Dedifferentiated amniotic fluid mesenchymal stem cell (primary cell): ENCODE results near the gene YARS1.

Experiments
- DNase-seq: peaks from one replicate; pipeline ENCODE4 v3.0.0-alpha.2; 2016; ENCODE audit errors: extremely low spot score

YARS1 gene

DNA sequence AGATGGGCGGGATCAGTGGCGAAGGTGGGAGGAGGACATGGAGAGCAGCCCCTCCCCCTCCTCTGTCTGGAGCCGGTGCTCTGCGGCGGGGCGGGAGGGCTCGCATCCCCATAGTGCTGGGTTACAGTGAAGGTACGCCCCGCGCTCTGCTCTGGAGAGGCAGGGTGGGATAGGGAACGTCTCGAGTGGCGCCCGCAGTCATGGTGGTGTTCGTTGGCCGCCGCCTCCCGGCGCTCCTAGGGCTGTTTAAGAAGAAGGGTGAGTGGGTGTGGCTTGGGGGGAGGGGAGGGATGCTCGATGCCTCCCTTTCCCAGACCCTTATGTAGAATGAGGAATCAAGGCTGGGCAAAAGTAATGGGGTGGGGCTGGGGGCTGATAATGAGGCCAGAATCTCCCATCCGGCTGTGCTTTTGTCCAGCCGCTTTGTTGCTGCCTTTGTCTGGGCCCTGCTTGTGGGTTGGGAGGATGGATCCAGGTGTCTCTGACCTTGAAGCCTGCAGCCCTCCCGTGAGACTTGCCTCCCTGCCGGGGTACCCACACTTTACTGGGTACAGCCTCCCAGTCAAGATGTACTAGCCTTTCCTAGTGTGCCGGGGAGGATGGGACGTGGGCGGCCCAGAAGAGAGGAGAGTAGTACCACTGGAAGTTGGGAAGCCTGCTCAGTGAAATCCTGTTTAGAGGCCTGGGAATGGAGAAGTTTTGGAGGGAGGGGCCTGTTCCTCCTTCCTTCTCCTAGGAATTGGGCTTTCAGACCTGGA lies 51.4 kb downstream of the YARS1 start:
- DNase-seq: no peak

DNA sequence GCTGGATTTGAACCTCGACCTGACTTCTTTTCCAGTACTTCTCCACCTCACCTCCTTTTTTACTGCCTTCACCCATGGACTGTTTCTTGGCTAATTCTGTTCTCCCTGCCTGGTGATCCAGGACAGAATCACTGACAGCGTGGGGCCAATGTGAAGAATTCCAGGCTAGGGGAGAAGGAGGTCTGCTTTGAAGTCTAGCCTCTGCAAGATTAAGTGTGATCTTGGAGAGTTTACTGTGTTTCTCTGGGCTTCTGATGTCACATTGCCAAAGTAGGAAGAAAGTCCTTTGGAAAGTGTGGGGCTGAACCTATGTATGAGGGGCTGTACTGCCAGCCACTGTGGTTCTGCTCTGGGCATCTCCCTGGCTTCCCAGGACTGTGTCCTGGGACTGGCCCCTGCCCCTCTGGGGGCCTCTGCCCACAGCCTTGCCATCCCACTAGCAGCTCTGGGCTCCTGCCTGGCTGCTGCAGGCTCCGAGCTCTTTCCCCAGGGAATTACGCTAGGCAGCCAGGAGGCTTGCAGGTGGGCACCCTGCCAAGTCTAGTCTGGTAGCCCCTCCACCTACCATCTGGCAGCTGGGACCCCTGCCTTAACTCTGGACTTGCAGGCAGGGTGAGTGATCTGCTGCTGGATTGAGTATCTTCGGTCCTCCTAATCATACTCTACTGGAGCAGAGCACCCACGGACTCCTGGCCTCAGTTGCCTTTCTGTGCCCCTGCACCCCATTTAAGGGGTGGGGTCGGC lies 52.2 kb downstream of the YARS1 start:
- DNase-seq: no peak

DNA sequence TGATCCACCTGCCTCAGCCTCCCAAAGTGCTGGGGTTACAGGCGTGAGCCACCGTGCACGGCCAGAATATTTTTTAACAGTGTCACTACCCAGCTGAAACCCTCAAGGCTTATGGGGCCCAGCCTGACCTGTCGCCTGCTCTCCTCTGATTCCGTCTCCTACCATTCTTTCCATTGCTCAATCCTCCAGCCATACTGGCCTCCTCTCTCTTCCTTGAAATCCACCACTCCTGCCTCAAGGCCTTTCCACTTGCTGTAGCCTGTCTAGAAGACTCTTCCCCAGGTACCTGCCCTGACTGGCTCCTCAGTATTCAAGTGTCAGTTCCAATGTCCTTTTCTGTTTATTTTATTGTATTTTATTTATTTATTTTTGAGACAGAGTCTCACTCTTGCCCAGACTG lies 53.9 kb downstream of the YARS1 start:
- no peak for DNase-seq

DNA sequence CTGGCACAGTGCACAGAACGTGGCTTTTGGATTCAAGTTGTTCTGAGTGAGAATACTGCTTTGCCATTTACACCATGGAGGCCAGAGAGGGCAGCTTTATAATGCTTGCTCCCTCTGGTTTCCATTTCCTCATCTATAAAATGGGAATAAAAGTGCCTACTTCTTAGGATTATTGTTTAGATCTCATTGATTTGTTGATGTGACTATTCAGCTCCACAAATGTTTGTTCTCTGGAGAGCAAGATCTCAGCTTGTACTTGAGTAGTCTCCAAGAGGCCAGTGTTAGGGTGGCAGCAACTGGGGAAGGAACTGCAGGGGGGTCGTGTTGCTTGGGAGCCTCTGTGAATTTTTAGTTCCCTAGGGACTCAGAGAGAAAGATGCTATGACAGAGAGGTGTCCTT lies 55.2 kb downstream of the YARS1 start:
- DNase-seq: no peak

DNA sequence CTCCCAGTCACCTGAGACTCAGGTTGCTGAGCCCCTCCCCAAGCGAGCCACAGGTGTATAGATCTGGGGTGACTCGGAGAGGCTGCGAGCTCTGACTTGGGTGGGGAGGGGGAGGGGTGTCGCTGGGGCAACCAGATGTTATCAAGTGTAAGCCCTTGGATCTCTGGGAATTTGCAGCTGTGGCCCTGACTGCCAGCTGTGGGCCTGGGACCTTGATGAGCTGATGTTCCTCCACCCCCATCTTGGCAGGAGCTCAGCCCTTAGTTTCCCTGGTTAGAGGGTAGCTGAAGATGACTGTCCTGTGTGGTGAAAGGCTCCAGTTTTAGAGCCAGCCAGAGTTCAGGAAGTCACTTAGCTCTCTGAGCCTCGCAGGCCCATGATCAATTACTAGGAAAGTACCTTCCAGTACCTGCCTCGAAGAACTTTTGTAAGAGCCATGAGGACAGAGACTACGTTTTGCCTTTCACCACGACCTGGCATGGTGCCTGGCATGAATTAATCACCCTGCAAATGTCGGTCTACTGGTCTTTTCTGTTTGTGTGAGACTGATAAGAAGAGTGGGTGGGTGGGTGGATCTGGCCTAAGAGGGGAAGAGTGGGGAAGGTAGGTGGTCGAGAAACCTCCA lies 55.8 kb downstream of the YARS1 start:
- peak; percentile 37 for DNase-seq

DNA sequence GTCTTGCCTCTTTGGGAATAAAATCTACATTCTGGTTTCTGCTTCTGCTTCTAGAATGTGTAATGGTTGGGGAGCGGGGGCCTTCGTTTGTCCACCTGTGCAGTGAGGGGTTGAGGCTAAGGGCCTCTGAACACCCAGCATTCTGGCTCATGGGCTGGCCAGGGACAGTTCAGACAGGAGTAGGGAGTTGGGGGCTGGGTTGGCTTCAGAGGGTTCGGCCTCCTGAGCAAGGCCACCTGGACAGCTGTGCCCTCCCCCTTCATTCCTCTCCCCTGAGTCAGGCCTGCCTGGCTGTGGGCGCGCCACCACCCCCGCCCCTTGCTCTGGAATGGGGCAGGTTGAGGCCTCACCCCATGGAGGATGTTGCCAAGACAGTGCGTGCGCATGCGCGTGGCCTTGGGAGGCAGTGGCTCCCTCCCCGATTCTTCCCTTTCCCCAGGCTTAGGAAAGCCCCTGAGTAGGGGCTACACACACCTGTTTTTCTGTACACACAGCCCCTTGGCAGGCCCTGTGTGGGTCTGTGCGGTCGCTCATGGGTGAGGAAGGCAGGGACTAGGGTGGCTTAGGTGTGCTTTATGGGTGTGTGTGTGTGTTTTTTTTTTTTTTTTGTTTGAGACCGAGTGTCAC lies 57.0 kb downstream of the YARS1 start:
- no peak for DNase-seq

DNA sequence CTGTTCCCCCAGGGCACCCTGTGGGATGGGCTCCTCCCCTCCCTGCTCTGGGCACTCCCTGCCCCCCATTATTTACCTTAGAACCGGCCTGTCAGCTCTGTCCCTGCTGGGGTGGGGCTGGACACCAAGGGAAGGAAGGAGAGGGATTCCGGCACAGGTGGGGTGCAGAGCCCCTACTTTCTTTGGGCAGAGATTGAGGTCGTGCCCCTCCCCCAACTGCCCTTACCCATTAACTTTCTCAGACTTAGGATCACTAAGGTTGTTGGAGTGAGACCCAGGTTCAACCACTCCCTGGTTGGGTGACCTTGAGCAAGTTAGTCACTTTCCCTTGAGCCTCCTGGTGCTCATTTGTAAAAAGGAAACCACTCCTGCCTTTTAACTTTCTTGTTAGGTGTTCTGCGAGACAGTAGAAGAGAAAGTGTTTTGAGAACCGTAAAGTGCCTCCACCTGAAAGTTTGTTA lies 57.6 kb downstream of the YARS1 start:
- no peak for DNase-seq

DNA sequence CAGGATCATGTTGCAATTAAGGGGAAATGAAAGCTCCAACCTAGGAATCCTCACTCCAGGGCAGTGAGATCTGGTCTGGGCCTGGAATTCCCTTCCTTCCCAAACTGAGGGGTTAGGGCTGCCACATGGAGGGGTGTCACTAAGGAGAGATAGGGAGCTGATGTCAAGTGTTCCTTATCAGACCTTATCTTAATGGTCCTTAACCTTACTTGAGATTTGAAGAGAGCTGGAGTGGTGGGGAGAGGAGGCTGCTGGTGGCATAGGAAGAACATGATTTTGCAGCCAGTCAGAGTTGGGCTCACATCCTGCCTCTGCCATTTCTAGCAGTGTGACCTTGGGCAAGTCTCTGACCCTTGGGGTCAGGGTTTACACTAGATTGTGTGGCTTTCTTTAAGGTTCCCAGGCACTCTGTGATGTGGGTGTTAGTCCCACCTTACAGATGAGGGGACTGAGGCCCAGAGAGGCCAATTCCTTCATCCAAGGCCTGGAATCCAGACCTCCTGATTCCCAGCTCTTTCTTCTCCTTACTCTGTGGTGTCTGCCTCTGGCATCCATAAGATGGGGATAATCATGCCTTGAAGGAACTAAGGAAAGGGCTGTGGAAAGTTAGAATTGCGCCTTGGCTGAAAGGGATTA lies 58.2 kb downstream of the YARS1 start:
- no peak for DNase-seq

DNA sequence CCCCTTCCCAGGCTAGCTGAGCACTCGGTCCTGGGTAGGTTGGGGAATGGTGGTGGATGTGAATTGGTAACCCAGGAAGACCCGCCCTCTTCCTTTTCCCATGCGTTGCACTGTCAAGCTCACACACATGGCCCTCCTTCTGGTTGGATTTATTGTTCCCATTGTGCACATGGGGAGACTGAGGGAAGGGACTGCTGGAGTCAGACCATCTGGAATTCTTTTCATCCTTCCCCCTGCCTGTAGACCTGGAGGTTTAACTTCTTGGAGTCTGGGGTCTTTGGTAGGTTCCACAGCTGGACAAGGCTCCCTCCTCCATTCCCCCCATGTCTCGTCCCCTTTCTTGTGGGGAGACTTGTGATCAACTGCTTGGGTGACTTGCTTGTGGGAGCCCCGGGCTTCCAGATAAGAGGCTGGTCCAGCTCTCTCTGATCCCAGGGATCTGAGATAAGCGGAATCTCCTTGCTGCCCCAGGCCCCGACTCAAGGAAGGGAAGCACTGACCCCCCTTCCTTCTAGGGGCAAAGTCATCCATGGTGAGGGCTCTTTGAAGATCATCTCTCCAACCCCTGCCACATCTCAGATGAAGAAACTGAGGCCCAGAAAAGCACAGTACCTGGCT lies 58.9 kb downstream of the YARS1 start:
- DNase-seq: no peak

DNA sequence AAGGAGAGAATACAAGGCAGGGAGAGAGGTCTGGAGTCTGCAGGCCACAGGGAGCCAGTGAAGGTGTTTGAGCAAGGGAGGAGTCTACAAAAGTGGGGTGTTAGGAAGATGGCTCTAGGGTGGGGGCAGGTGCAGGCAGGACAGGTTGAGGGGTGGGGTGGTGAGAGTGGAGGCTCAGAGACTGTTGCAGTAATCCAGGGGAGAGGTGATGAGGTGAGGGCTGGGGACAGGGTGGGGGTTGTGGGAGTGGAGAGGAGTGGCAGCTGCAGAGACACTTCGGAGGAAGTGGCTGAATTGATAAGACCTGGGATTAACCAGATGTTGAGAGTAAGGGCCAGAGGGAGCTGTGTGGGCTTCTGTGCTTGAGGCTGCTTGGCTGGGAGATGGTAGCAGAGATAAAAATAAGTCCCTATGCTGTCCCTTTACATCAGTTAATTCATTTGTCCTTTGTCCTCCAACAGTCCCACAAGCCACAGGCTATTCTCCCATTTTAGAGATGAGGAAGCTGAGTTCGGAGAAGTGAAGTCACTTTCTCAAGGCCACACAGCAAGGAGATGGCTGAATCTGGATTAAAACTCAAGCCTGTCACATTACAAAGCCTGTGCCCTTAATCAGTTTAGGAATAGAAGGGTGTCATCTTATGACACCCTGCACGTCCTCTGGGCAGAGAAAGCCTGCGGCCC lies 59.8 kb downstream of the YARS1 start:
- no peak for DNase-seq

DNA sequence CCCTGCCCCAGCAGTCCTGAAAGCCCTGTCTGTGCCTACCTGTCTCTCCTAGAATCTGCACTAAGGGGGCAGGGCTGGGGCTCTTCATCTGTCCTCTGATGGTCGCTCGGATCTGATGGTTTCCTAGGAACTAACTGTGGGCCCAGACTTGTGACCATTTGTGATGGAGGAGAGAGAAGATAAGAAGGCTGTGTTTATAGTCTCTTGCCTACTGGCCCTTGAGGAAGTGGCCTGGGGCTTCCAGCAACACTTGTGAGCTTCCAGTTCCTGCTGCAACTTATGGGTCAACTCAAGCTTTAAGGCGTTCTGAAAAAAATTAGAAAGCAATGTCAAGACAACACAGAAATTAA lies 61.4 kb downstream of the YARS1 start:
- no peak for DNase-seq

DNA sequence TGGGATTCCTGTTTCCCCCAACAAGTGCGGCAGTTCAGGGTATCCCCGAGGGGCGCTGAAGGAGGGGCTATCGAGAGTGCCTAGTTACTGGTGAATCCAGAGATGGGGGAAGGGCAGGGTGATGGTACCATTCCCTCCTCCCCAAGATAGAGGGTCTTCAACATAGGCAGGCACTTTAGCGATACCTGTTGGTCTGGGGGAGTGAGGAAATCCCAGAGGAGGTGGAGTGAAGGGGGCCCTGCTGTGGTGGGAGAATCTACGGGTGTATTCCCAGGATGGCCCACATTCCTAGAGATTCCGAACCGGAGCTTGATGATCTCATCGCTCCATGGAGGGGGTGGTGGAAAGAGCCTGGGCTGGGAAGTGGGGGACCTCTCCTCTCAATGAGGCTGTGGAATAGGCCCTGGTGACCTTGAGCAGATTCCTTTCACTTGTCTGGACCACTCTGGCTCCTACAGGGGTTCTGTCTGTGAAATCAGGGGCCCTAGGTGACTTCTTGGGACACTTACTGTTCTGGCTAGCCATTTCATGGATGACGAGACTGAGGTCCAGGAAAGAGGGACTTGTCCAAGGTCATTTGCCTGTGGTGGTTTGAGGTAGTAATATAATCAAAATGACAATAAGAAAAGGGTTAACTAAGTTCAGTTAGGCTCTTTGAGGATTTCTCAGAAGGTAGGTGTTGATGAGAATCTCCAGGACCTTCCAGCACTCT lies 61.9 kb downstream of the YARS1 start:
- DNase-seq: no peak

DNA sequence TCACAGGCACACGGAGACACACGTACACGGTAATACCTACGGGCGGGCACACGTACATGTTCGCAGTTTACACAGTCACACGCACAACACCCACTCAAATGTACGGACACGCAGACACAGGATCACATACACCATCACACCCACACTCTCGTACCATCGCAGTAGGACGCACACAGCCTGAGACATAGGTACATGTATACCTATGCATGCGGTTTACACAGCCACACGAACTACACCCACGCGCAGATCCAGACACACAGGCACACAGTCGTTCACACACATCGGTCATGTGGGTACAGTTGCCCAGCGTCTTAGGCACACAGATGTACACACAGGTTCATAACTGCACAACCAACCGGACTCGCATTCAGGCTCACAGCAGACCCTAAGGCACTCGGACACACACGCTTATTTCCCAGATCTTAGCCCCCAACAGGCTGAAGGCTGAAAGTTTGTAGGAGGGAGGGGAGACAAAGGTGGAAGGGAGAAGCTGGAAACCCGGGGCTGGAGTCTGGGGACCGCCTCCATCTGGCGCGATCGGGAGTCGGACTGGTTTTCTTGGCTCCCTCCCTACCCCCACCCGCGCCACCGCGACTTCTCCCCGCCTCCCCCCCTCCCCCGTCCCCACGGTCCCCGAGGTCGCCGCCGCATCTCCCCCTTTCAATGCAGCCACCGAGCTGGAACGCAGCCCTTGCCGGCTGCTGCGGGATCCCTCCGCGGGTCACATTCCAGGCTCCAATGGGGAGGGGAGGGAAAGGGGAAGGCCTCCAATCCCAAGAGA lies 62.7 kb downstream of the YARS1 start:
- DNase-seq: no peak

DNA sequence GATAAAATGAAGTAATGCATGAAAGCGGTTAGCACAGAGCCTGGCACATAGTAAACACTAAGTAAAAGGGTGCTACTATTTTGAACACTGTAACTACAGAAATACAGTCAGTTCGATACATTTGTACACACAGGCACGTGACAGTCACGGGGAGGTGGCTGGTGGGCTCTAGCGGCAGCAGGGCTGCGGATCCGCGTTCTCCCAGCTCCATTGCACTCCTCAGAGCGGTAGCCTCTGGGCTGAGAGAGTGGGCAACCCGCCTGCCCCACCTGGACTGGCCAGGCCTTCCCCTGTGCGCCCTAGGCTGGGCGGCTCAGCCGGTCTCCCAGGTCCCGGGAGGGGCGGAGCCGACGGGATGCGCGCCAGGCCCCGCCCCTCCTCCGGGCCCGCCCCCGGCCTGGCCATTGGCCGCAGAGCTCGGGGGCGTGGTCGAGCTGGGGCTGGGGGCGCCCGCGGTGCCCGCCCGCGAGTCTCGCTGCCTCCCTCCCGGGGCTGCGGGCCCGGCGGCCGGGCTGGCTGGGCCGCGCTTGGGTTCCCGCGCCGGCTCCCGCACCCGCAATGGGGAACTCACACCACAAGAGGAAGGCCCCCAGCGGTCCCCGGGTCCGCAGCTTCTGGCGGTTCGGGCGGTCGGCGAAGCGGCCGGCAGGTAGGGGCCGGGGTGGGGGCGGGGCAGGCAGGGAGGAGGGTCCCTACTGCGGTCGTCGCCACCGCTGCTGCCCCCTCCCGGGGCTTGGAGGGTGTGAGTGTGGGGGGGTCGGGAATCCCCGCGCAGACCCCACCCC lies 63.4 kb downstream of the YARS1 start:
- no peak for DNase-seq

DNA sequence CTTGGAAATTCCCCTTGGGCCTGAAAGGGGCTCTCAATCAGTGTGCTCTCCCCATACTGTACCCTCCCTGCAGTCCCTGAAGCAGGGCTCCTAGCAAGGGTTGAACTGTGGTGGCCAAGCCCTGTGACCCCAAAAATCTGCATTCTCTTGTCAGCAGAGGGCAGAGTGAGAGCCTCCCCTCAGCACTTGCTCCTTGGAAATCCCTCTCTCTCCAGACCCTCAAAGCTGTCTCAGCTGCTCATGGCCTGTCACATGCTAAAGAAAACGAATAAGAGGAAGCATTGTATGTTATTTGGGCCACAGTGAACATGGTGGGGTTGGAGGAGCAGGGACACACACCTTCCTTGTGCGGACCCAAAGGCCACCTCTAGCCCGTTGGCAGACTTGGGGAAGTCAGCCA lies 67.4 kb downstream of the YARS1 start:
- no peak for DNase-seq

DNA sequence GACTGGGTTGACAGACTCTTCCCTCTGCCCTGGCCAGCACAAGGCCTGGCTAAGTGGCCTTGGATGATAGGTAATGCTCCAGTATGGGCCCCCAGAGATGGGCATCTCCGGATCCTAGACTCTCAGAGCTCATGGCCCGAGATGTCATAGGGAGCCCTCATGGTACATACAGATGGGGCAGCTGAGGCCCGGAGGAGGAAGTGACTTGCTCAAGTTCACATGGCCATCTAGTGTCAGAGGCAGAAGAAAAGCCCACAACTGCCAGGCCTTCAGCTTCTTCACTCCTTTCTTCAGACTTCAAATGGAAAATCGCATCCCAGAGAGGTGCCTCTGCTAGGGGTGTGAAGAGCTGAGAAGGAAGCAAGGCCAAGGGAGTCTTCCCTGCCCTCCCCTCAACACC lies 67.8 kb downstream of the YARS1 start:
- no peak for DNase-seq

DNA sequence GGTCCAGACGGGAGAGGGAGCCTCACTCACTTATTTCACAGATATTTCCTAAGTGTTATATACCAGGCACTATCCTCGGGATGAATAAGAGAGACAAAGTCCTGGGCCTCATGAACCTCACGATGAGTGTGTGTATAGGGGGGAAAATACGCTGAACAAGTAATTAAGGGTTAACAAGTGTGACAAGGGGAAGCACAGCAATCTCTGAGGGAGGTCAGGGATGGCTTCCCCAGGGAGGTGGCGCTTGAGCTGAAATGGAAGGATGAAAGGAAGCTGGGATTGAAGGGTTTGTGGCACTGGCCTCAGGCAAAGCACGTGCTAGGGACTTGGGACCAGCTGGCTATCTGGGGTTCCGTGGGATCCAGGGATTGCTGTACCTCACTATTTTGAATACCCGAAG lies 68.2 kb downstream of the YARS1 start:
- DNase-seq: no peak

DNA sequence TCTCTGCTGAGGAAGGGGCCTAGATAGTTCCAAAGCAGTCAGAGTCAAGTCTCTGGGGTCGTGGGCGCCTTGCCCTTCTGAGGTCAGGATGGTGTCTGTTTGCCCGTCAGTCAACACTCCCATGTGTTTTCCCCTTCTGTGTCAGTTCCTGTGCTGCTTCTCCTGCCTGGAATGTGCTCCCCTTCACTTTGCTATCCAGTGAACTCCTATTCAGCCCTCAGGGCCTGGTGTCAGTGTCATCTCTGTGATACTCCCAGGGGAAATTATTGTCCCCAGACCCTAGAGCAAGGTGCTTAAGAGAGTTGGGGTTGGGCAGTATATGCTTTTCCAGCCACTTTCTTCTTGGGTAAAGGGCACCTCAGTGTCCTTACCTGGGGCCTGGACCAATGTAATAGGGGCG lies 68.8 kb downstream of the YARS1 start:
- DNase-seq: no peak

DNA sequence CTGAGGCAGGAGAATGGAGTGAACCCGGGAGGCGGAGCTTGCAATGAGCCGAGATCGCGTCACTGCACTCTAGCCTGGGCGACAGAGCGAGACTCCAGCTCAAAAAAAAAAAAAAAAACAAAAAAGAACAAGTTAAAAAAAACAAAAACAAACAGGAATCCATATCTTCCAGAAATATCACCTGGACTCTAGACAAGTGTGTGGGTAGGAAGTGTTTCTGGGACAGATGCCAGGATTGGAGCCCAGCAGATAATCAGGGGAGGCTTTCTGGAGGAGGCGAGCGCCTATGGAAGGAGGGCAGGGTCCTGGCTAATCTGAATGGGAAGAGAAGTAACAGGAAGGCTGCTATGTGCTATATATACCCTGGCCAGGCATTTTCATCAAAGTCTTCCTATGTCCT lies 71.0 kb downstream of the YARS1 start:
- no peak for DNase-seq
